HG02870 (cell line): ENCODE measurements around the gene PLXND1.
"Not testable (repeated sequence)": the region's sequence is repeated elsewhere in the genome, so short reads cannot be mapped to it uniquely, and the experiment has no call there.

Source experiments
- ATAC-seq: cut with Tn5 transposase; IDR thresholded peaks from one replicate; pipeline ENCODE4 v1.9.1; 2021; ENCODE audit warnings: mild to moderate bottlenecking, moderate library complexity; ENCODE audit not compliant: unreplicated experiment

Gene PLXND1

DNA sequence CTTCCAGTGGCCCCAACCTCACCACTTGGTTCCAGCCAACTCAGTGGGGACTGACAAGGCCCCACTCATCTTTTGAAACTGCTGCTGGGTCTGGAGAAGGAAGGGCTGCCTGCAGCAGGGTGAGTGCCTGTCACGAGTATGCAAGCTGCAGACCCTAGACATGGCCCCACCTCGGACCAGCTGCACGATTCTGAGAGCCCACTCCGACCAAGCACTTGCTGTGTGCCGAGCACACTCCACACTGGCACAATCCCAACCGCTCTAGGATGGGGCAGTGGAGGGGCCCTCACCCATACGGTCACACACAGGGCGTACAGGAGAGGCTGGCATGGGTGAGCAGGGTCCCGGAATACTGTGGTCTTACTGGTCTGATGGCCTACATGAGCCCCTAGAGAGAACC, 8.0 kb upstream of the PLXND1 start:
- ATAC-seq, result no peak

DNA sequence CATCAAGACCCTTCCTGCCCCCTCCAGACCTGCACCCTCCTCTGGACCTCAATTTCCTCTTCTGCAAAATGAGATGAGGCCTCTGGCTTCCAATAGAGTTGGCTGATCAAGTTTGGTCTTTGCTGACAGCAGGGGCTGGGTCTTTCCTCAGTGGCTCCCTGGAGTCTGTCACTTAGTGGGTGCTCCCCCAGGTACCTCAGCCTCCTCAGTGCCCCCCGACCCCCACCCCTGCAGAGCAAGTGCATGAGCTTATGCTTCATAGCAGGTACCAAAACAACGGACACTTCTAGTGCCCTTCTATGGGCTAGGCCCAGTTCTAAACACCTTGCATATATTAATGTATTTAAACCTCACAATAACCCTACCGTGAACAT, 6.9 kb upstream of the PLXND1 start:
- ATAC-seq, result no peak

DNA sequence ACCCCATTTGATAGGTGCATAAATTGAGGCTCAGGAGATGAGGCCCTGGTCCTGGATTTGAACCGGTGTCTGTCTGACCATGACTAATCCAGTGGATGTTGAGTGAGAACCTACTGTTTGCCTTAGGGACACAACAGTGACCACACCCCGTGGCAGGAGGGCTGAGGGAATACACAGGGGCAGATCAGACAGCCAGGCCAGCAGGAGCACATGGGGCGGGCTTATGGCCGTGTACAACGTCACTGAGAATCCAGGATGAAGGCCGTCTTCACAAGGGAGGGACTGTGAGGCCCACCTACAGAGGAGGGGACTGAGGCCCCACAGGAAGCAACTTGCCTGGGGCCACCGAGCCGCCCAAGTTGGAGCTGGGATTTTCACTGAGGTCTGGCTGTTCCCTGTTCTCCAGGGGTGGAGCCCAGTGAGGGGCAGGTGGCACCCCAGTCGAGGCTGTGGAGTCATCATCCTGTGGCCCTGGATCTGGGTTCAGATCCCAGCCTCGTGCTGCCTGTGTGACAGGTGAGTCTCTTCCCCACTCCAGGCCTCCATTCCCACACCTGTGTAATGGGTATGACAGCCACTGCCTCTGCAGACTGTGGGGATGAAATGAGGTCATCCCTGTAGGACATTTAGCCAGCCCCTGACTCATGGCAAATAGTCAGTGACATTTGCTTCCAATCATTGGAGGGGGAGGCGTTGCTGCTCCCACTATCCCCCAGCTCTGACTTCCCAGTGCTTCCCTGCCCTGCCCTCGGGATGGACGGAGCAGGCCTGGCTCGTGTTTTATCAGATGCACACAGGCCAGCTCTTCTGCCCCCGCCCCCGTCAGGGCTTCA, 6.3 kb upstream of the PLXND1 start:
- ATAC-seq, result no peak

DNA sequence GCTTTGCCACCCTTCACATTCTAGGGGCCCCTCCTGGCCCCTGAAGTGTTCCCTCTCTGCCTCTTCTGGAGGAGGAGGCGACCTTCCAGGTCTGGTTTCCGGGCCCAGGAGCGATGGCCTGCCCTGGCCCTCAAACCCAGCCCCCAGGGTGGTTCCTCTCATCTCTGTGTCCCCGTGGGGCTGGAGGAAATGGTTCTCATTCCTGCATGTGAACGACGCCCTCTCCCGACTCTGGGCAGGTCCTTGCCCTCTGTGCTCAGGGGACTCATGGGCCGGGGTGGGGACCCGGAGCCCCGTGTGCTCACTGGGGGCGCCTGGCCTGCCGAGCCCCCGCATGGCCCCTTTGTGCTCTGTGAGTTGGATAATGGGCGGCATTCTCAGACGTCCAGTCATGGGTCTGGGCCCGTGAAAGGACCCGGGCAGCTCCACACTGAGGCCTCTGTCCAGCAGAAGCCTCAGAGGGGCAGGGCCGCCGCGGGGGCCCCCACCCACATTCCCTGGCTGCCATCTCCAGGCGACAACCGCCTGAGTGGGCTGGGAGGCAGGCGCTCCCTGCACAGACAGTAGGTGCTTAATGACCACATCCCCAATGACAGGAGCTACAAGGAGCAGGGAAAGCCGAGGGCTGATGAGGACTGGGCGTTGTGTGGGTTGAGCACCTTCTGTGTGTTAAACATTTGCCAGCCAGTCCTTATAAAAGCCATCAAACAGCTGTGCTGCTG, 5.5 kb upstream of the PLXND1 start:
- ATAC-seq, result no peak

DNA sequence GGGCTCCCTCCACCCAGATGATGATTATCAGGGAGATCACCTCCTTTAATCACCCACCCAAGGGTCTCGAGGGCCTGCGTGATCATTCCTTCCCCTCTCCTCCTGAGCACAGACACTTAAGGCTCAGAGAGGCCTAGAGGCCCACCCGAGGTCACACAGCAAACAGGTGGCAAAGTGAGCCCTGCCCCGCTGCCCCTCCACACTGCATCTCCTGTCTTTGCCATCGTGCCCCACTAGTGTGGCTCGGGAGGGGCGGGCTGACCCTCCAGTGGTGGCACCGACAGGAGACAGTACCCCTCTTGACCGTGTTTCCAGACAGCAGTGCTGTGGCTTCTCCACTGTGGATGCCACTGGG, 4.9 kb upstream of the PLXND1 start:
- no peak for ATAC-seq

DNA sequence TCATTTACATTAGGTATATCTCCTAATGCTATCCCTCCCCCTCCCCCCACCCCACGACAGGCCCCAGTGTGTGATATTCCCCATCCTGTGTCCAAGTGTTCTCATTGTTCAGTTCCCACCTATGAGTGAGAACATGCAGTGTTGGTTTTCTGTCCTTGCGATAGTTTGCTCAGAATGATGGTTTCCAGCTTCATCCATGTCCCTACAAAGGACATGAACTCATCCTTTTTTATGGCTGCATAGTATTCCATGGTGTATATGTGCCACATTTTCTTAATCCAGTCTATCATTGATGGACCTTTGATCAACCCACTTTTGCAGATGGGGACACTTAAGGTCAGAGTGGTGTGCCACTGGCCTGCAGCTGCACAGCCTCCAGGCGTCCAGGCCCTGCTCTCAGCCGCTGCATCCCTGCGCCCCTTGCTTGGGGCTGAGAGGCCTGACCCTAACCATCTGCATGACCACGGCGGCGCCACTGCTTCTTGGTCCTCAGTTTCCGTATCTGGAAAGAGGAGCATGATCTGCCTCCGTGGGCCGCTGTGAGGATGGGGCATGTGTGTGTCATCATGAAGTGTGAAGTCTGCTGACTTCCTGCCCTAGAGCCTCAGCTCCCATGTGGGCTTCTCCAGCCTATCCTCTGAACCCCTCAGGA, 4.4 kb upstream of the PLXND1 start:
- not testable (repeated sequence) for ATAC-seq

DNA sequence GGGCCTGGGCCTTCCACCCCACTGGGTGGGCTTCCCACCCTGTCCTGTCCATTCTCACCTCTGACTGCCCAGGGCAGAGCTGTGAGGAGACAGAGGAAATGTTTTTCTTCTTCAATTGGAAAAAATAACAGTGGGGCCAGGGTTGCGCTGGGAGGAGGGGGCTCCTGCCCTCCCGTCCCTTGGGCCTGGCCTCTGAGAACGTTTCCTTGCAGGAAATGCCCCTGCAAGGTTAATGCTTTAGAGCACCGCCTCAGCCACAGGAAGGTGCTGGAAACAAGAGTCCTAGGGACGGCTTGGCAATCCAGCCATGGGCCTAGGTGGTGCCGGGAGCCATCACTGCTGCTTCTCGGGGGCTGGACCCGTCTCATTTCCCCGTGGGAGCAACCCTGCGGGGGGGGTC, 3.8 kb upstream of the PLXND1 start:
- no peak for ATAC-seq

DNA sequence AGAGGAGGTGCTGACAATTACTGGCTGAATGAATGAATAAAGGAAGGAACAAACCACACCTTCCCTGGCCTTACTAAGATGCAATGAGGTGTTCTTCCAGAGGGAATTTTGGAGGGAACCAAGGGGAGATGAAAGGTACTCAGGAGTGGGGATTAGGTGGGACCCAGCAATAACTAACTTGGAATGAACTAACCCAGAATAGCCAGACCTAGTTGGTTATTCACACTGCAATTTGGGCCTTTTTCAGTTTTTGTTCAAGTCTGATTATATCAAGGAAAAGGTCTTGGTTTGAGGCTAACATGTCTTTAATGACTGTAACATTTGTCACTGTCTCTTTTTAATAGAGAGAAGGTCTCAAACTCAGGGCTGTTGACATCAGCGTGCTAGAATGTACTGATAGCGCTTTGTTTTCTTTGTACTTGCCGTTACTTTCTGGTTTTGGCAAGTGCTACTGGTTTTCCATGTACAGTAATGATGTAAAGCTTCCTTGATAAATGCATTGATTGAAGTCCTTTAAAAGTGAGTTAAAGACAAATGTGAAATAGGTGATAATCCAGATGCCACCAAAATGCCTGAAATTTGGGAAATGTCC, 3.2 kb upstream of the PLXND1 start:
- ATAC-seq, result no peak

DNA sequence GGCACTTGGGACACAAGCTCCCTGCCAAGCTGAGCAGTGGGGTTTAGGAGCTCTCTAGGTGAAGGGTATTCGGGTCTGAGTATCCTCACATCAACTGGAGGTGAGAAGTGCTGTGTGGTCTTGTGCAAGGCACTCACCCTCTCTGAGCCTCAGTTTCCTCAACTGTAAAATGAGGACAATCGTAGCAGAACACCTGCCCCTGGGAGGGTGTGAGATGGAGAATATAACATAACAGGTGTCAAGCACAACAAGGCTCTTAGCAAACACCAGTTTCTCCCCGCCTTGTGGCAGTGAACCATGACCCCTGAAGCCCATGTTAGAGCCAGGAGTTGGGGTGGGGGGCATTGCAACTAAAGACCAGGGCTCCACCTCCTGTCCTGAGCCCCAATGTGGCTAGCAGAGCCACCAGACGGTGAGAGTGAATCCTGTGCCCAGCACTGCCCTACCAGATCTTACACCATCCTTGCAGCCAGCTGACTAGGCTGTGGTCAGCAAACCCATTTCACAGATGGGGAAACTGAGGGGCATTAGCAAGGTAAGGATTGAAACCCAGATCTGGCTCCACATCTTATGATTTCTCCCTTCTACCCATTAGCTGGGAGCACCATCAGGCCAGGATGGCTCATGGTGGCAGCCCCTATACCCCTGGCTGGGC, 2.6 kb upstream of the PLXND1 start:
- no peak for ATAC-seq

DNA sequence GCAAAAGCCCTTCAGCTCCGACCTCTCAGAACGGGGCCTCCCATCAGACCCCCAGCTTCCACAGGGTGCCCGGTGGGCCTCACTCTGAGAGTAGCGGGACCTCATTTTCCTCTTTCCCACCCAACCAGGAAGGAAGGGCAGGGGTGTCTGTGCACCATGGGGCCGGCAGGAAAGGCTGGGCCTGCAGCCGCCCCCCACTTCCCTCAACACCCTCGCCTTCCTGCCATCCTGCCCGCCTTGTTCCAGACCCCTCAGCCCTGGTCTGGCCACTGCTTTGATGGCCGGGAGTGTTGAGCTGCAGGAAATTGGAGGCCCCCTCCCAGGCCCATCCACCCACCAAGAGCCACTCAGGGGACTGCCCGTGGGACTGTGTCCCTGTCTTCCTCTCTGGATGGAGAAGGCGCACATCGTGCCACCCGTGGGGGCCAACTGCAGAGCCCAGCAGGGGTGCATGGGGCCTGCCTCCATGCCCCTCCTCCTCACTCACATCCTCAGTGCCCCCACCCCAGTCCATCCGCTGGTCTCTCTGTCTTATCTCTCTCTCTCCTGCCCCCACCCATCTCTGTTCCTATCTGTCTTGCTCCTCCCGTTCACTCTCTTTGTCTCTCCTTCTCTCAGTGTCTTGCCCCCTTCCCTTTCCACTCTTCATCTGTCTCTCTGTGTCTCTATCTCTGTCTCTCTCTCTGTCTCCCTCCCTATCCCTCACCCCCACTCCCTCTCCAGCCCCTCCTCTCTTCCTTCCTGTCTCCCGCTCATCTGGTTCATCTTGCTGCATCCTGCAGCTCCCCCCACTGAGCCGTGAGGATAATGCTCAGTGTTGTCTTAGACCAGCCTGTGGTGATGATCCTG, 1.8 kb upstream of the PLXND1 start:
- ATAC-seq, result no peak

DNA sequence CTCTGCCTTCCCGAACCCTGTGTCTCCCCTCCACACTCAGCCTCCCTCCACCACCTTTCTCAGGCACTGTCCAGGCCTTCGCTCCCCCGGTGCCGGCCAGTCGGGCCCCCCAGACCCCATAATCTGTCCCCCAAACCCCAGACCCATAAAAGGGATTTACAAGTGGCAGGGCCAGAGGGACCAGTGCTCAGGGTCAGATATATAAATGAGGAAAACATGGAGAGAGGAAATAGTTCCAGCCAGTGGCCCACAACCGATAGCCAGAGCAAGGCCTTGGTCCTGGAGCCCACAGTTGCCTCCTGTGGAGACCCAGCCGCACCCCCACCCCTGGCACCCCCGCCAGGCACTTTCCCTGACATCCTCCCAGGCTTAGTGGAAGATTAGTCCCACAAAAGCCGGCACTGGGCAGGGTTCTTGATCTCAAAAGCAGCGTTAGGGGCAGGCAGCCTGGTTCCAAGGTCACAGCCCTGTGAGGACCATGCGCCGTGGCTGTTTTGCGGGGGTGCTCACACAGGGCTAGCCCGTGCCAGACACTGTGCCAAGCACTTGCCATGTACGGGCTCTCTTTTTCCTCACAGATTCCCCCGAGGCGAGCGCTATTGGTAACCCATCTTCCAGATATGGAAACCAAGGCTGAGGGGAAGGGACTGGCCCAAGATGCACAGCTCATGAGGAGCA, 1.1 kb upstream of the PLXND1 start:
- ATAC-seq, result no peak

DNA sequence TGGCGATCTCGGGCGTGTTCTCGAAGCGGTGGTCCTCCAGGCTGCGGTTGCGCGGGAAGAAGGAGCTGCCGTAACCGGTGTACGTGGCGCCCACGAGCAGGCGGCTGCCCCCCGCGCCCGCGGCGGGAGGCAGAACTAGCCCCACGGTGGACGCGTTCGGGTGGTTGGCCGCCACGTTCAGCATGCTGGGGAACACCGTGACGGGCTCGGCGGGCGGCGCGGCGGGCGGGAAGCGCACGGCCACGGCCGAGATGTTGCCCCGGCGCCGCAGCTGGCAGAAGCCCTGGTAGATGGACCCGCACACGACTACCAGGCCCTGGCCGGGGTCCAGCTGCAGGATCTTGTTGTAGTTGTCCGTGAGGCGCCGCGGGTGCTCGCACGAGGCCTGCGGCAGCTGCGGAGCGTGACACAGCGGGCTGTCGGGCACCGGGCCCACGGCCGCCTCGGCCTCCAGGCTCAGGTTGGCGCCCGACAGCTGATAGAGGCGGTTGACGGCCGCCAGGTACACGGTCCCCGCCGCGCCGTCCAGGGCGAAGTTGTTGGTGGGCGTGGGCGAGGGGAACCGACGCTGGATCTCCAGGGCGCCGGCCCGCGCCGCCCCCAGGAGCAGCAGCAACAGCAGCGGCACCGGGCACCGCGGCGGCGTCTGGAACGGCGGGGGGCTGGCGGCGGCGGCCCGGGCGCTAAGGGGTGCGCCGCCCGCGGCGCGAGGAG, 397 bp downstream of the PLXND1 start:
- no peak for ATAC-seq

DNA sequence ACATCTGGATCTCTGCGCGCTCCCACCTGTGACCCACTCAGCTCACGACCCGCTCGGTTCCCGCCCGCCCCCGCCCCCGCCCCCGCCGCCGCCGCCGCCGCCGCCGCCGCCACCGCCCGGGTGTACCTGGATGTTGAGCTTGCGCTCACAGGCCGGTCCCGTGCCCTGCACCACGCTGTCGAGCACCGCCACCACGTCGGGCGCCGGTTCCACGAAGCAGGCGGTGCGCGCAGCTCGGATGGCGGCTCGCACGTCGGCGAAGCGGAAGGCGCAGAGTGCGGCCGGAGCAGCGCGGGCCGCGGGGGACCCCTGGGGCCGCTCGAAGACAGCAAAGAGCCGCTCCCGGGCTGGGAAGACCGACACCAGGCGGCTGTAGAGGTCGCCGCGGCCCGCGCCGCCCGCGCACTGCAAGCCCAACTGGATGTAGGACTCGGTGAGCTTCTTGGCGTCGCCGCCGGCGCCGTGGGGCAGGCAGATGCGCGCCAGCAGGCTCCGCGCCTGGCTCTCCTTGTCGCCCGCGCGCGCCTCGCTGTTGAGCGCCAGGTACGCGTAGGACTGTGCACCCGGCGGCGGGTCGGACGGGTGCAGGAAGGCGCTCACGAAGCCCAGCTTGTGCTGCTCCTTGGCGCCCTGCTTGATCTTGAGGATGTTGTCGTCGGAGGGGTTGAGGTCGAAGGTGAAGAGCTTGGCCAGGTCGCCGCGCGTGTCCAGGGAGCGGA, 1.1 kb downstream of the PLXND1 start:
- ATAC-seq, result no peak

DNA sequence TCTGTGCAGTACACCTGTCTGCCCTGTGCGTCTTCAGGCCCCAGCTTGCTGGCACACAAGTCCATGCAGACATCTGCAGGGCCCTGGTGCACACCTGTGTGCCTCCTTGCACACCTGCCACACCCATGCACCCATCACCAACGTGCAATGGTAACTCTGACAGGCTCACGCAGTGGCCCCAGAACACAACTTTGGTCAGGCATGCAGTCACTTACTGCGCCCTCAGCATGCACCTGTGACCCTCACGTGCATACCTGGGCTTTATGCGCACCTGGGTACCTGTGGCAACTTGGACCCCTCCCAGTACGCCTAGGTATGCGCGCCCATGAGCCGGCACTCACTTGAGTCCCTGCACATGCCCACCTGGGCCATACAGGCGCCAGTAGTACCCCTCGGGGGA, 1.7 kb downstream of the PLXND1 start:
- no peak for ATAC-seq

DNA sequence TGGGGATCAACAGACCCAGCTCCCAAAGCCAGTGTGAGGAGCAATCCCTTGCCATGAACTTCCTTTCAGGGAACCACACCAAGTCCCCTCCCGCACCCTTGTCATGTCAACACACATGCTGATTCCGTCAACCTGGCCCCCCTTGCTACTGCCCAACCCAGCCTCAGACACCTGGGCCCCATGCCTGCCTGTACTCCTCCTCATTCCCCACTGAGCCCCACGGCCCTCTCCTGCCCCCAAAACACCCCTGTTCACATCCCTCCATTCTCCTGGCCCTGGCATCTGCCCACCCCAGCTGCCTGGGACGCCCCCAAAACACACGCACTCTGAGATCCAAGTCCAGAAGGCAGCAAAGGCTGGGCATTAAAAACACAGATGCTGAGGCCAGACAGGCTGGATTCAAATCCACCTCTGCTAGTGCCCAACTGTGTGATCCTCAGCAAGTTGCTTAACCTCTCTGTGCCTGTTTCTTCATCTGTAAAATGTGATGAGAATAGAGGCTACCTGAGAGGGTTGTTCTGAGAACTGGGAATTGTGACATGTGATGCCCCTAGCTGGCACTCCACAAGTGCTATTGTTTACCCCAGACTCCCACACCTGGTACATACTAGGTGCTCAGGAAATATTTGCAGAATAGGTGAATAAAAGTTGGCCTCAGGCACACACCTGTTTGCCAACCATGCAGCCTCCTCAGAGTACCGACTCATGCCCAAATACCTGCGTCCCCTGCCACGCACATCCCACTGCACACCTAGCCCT, 2.3 kb downstream of the PLXND1 start:
- no peak for ATAC-seq

DNA sequence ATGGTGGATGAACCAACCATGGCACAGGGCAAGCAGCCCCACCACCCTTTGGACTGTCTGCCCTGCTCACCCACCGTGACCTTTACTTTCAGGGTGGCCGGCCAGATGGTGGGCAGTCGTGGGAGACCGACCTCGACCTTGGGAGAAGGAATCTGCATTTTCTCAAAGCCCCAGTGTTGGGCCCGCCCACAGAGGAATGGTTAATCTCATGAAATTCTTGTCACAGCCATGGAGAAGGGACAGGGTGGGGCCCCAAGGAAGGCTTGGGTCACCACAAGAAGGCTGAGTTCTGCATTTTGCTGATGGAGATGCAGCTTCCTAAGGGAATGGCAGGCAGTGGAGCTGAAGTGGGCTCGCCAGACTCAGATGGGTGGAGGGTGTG, 2.9 kb downstream of the PLXND1 start:
- ATAC-seq, result no peak

DNA sequence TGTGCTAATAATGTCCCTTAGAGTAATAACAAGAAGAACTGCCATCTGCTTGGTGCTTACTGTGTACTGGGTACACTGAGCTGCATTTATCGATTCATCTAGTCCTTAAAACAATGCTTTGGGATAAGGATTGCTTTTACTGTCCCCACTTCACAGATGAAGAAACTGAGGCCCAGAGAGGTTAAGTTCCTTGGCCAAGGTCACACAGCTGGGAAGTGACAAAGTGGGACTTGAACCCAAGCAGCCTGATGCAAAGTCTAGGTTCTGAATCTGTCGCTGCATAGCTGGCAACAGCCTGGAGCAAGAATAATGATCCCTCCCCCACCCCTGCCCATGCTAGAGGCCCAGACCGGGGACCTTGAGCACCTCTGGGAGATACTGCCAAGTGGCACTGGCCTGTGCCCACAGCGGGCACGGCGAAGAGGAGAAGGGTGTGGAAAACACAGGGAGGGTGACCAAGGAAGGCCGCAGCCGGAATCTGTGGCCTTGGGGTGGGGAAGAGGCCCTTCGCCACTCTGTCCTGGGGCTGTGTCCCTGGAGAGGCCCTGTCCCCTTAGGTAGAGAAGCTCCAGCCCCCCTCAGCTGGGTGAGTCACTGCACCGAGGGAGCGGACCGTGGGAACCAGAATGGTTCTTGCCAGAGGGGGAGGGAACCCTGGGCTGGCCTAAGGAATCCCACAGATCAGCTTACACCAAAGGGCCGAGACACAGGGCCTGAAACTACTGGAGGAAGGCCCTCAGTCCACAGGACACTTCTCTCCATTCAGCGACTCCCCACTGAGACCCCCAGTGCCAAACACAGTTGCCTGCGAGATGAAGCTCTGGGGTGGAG, 3.5 kb downstream of the PLXND1 start:
- no peak for ATAC-seq
